D341Med (cell line): ENCODE measurements around the gene SCYL2.
"Not testable (repeated sequence)": the region's sequence is repeated elsewhere in the genome, so short reads cannot be mapped to it uniquely, and the experiment has no call there.

ENCODE experiments used
- DNase-seq: peaks from one replicate; pipeline ENCODE4 v3.0.0; 2012; ENCODE audit warnings: low spot score

SCYL2 gene

GRCh38 chr12:100329800-100330199, 62.8 kb downstream of the SCYL2 start:
- DNase-seq: no peak

GRCh38 chr12:100331871-100332270, 64.9 kb downstream of the SCYL2 start:
- no peak for DNase-seq

GRCh38 chr12:100332852-100333251, 65.9 kb downstream of the SCYL2 start:
- DNase-seq: no peak

GRCh38 chr12:100337299-100337698, 70.3 kb downstream of the SCYL2 start:
- DNase-seq: no peak

GRCh38 chr12:100337727-100338126, 70.8 kb downstream of the SCYL2 start:
- DNase-seq: no peak

- DNase-seq: no peak
Measured at GRCh38 chr12:100339071-100339470, 72.1 kb downstream of the SCYL2 start.

- not testable (repeated sequence) for DNase-seq
Measured at GRCh38 chr12:100342897-100343296, 75.9 kb downstream of the SCYL2 start.

GRCh38 chr12:100344351-100344750, 77.4 kb downstream of the SCYL2 start:
- not testable (repeated sequence) for DNase-seq

GRCh38 chr12:100345020-100345767, 78.2 kb downstream of the SCYL2 start:
- no peak for DNase-seq

GRCh38 chr12:100346660-100347059, 79.7 kb downstream of the SCYL2 start:
- no peak for DNase-seq

GRCh38 chr12:100348657-100349454, 81.9 kb downstream of the SCYL2 start:
- DNase-seq: peak; percentile 45

GRCh38 chr12:100356644-100357223, 89.8 kb downstream of the SCYL2 start, which contains the start of gene SLC17A8:
TSS of gene SLC17A8 (plus strand) at chr12:100357074. CDS start at chr12:100357392, 318 bp downstream.
- no peak for DNase-seq

GRCh38 chr12:100359248-100359647, 92.3 kb downstream of the SCYL2 start:
- DNase-seq: no peak

- DNase-seq: no peak
Measured at GRCh38 chr12:100359822-100360221, 92.8 kb downstream of the SCYL2 start.

- DNase-seq: no peak
Measured at GRCh38 chr12:100360450-100360849, 93.5 kb downstream of the SCYL2 start.

- DNase-seq: no peak
Measured at GRCh38 chr12:100364324-100364723, 97.3 kb downstream of the SCYL2 start.

GRCh38 chr12:100365411-100365810, 98.4 kb downstream of the SCYL2 start:
- DNase-seq: no peak

- no peak for DNase-seq
Measured at GRCh38 chr12:100368066-100368465, 101.1 kb downstream of the SCYL2 start.

GRCh38 chr12:100371146-100371545, 104.2 kb downstream of the SCYL2 start:
- no peak for DNase-seq

GRCh38 chr12:100372853-100373640, 106.1 kb downstream of the SCYL2 start:
- no peak for DNase-seq

GRCh38 chr12:100375038-100375735, 108.2 kb downstream of the SCYL2 start:
- DNase-seq: no peak
